GM12872 (cell line): ENCODE measurements around the gene GEMIN2.

Experiments used
- CTCF ChIP-seq: IDR thresholded peaks from 3 replicates; pipeline ENCODE4 v1.5.1; 2011; ENCODE audit warnings: low read depth, mild to moderate bottlenecking, low read length, moderate library complexity; ENCODE audit not compliant: insufficient read depth

GEMIN2 gene

GRCh38 chr14:39090548-39091111 is 23.5 kb upstream of the GEMIN2 start:
- no peak for TF ChIP-seq CTCF

GRCh38 chr14:39091716-39092115 is 22.4 kb upstream of the GEMIN2 start:
- TF ChIP-seq CTCF, result no peak

GRCh38 chr14:39094515-39094914 is 19.6 kb upstream of the GEMIN2 start:
- no peak for TF ChIP-seq CTCF

GRCh38 chr14:39097159-39097558 is 17.0 kb upstream of the GEMIN2 start:
- TF ChIP-seq CTCF, result no peak

GRCh38 chr14:39099748-39100147 is 14.4 kb upstream of the GEMIN2 start:
- TF ChIP-seq CTCF, result no peak

GRCh38 chr14:39102265-39102968 is 11.7 kb upstream of the GEMIN2 start:
- TF ChIP-seq CTCF, result no peak

- no peak for TF ChIP-seq CTCF
Measured at GRCh38 chr14:39102969-39103957, 10.9 kb upstream of the GEMIN2 start, which contains the start of gene SEC23A. Gene SEC23A, minus strand, starts transcription at chr14:39103235. Its CDS starts 7,117 bp downstream, at chr14:39096118.
